H1 (cell line): ENCODE measurements around the gene RASAL2. TPM values are rescaled to one million over a fixed set of nuclear protein-coding genes. Genes with fewer than 3 reads are reported as not detected.

Source experiments
- BCL11A ChIP-seq, 2 experiments: IDR thresholded peaks; one replicate each; pipeline ENCODE4 v1.6.1; 2011; ENCODE audit warnings: low read depth in 2 of 2, low read length in 2 of 2, mild to moderate bottlenecking in 2 of 2
- EP300 ChIP-seq, 2 experiments: IDR thresholded peaks; 1 replicate in 1 of 2; 2 replicates in 1 of 2; pipeline ENCODE4 v1.6.1; 2011 to 2012; ENCODE audit warnings: low read depth in 2 of 2, low read length in 2 of 2, mild to moderate bottlenecking in 2 of 2, borderline replicate concordance in 1 of 2, inconsistent platforms in 1 of 2, moderate library complexity in 1 of 2
- POU5F1 ChIP-seq: IDR thresholded peaks from 2 replicates; pipeline ENCODE4 v1.6.1; 2011; ENCODE audit warnings: low read depth, mild to moderate bottlenecking, low read length, moderate library complexity
- polyA plus RNA-seq, 7 experiments: library from polyadenylated mRNA; depleted of rRNA in 3 of 7; stranded (reverse) in 5 of 7; unstranded in 2 of 7; fragments of >200 nt in 5 of 7; fragments of 200-250 nt in 2 of 7; gene quantifications; 1 replicate in 5 of 7; 2 replicates in 1 of 7; 4 replicates in 1 of 7; pipeline versions ENCODE4 v1.2.1 to v1.2.3, GENCODE V29; 2011 to 2013; ENCODE audit warnings: missing spikeins in 2 of 7, mixed read lengths in 2 of 7
- total RNA-seq: library from RNA; stranded (reverse); fragmentation: NEBNext Ultra II Directional; extraction: Animal tissue kit (Norgen Biotek cat#: 25700); gene quantifications from 2 replicates; pipeline ENCODE4 v1.2.1, GENCODE V29; 2021
- TF ChIP-seq, protein P1 (sequence below): IDR thresholded peaks from 2 replicates; pipeline ENCODE4 v1.6.1; 2011; ENCODE audit warnings: low read depth, mild to moderate bottlenecking, low read length; ENCODE audit not compliant: insufficient read depth

The RASAL2 gene
- total and polyA plus RNA-seq, 2 of the 8 experiments (the other 6 are each of a cell fraction or from before 2014, with no cell fraction given), result 15.9 to 32.5 TPM

DNA sequence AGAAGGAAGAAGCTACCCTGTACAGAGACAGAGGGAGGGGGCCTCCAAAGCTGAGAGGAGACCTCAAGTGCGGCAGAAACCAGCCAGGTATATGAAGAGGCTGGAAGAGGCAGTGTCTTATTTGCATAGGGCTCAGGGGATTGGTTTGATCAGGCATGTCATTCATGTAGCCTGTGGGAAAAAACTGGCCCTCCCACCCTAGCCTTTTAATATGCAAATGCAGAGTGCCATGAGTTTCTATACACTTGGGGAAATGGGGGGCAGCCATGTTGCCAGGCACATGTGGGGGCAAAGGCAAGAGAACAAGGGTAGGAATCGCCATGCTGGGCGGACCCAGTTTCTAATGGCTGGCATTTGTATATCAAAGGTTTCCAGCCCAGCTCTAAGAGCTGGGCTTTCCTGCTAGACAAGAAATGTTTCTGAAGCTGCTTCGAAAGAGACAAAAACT, 172.7 kb downstream of the RASAL2 start (continued):
- TF ChIP-seq BCL11A (IDR thresholded peaks at IDR 0.05; ENCODE audit: low read depth in 2 of 2, low read length in 2 of 2) (peak; percentile 6 to 38), EP300 (IDR thresholded peaks at IDR 0.05; ENCODE audit: borderline replicate concordance in 1 of 2, low read depth in 2 of 2, low read length in 2 of 2) (peak in 1 of 2 experiments; percentile 71; a peak in 1 of 3 replicates), POU5F1 (peak; percentile 57)
- TF ChIP-seq, protein P1, sequence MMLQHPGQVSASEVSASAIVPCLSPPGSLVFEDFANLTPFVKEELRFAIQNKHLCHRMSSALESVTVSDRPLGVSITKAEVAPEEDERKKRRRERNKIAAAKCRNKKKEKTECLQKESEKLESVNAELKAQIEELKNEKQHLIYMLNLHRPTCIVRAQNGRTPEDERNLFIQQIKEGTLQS, result no peak
